Measurements from ENCODE around the gene SFMBT2. TPM values are rescaled to one million over a fixed set of nuclear protein-coding genes. Genes with fewer than 3 reads are reported as not detected.

Gene SFMBT2
- total RNA-seq, 1 experiment from 2014 or later: 0.02 TPM

DNA sequence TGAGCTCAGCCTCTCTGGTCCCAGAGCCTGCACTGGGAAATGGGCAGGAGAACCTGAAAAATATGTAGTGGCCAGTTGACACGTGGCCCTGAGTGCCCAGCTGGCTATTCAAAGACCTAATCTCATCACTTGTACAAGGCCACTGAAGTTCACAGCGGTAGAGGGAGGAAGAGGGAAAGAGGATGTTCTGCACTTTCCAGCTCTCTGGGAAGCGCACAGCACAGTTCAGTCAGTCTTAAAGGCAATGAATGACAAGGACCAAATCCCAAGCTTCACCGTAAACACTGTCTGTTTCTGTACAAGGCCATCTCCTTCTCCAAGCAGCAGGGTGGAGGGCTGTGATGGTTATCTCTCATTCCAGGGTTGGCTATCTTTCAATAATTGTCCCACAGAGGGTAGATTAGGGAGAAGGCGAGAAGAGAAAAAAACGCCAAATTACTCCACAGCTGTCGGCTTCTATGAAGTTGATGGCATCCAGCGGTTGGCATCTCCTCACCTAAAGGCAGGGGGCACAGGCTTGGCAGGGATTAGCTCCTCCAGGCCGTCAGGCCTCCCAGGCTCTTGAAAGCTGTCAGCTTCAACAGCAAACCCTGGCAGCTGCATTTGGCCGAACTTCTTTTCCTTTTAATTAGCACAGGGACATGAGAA lies 10.6 kb downstream of the SFMBT2 start:
- H3K9me3 ChIP-seq (ENCODE audit: control insufficient read depth in 1 of 2, insufficient read depth in 1 of 2, low read depth in 1 of 2, low read length in 2 of 2): no peaks in the 10 kb centered on the region
- ChIA-PET CTCF (no interaction called here), RAD21 (ENCODE audit: low non-redundant PET in 1 of 2, low total read pairs in 2 of 2, uncharacterized antibody in 2 of 2, unreplicated experiment in 2 of 2) (no interaction called here), POLR2A (no interaction called here)
- no peaks in the 10 kb centered on the region for H3K79me2 ChIP-seq (ENCODE audit: insufficient read depth, low read length)
- ATAC-seq (no peak), DNase-seq (ENCODE audit: low read depth, low spot score) (no peak)
- intact Hi-C loops (cut with micrococcal nuclease): no loop called here
- H3K4me2 ChIP-seq (ENCODE audit: low read length): no peak overlapping the region
- no peak for TF ChIP-seq FOSL1 (IDR thresholded peaks at IDR 0.05; ENCODE audit: low read depth)
- no peak for TF ChIP-seq SIN3A (IDR thresholded peaks at IDR 0.05; ENCODE audit: low read depth)
- no peak for TF ChIP-seq SP1 (IDR thresholded peaks at IDR 0.05; ENCODE audit: low read depth)
- TF ChIP-seq CEBPB (IDR thresholded peaks at IDR 0.05; ENCODE audit: low read depth): no peak
- no peak for TF ChIP-seq YY1 (IDR thresholded peaks at IDR 0.05; ENCODE audit: extremely low read depth, insufficient replicate concordance, low read depth, low read length)
- TF ChIP-seq, protein P1, sequence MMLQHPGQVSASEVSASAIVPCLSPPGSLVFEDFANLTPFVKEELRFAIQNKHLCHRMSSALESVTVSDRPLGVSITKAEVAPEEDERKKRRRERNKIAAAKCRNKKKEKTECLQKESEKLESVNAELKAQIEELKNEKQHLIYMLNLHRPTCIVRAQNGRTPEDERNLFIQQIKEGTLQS (IDR thresholded peaks at IDR 0.05): no peak
- no peak for TF ChIP-seq RAD21 (IDR thresholded peaks at IDR 0.05; ENCODE audit: low read depth)
- TF ChIP-seq SRF (IDR thresholded peaks at IDR 0.05; ENCODE audit: low read depth): no peak
- no peak for TF ChIP-seq CBX3 (IDR thresholded peaks at IDR 0.05; ENCODE audit: low read depth)
- no peak for TF ChIP-seq JUND (IDR thresholded peaks at IDR 0.05)
- no peak for TF ChIP-seq POLR2AphosphoS5 (IDR thresholded peaks at IDR 0.05; ENCODE audit: low read depth, low read length)
- no peak for TF ChIP-seq EZH2phosphoT487 (IDR thresholded peaks at IDR 0.05; ENCODE audit: borderline replicate concordance)
- TF ChIP-seq EZH2 (IDR thresholded peaks at IDR 0.05): no peak
- TF ChIP-seq, protein P2, sequence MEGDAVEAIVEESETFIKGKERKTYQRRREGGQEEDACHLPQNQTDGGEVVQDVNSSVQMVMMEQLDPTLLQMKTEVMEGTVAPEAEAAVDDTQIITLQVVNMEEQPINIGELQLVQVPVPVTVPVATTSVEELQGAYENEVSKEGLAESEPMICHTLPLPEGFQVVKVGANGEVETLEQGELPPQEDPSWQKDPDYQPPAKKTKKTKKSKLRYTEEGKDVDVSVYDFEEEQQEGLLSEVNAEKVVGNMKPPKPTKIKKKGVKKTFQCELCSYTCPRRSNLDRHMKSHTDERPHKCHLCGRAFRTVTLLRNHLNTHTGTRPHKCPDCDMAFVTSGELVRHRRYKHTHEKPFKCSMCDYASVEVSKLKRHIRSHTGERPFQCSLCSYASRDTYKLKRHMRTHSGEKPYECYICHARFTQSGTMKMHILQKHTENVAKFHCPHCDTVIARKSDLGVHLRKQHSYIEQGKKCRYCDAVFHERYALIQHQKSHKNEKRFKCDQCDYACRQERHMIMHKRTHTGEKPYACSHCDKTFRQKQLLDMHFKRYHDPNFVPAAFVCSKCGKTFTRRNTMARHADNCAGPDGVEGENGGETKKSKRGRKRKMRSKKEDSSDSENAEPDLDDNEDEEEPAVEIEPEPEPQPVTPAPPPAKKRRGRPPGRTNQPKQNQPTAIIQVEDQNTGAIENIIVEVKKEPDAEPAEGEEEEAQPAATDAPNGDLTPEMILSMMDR (IDR thresholded peaks at IDR 0.05 in 2 of 3, conservative IDR thresholded peaks at IDR 0.05 in 1 of 3; ENCODE audit: borderline replicate concordance in 1 of 3, insufficient read depth in 1 of 3, low read depth in 2 of 3, low read length in 2 of 3): no peak
- TF ChIP-seq, protein P3, sequence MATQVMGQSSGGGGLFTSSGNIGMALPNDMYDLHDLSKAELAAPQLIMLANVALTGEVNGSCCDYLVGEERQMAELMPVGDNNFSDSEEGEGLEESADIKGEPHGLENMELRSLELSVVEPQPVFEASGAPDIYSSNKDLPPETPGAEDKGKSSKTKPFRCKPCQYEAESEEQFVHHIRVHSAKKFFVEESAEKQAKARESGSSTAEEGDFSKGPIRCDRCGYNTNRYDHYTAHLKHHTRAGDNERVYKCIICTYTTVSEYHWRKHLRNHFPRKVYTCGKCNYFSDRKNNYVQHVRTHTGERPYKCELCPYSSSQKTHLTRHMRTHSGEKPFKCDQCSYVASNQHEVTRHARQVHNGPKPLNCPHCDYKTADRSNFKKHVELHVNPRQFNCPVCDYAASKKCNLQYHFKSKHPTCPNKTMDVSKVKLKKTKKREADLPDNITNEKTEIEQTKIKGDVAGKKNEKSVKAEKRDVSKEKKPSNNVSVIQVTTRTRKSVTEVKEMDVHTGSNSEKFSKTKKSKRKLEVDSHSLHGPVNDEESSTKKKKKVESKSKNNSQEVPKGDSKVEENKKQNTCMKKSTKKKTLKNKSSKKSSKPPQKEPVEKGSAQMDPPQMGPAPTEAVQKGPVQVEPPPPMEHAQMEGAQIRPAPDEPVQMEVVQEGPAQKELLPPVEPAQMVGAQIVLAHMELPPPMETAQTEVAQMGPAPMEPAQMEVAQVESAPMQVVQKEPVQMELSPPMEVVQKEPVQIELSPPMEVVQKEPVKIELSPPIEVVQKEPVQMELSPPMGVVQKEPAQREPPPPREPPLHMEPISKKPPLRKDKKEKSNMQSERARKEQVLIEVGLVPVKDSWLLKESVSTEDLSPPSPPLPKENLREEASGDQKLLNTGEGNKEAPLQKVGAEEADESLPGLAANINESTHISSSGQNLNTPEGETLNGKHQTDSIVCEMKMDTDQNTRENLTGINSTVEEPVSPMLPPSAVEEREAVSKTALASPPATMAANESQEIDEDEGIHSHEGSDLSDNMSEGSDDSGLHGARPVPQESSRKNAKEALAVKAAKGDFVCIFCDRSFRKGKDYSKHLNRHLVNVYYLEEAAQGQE (IDR thresholded peaks at IDR 0.05; ENCODE audit: low read depth): no peak
- no peak for TF ChIP-seq ELF1 (IDR thresholded peaks at IDR 0.05; ENCODE audit: borderline replicate concordance, low read depth)
- TF ChIP-seq POLR2A (IDR thresholded peaks at IDR 0.05; ENCODE audit: borderline replicate concordance, extremely low read depth, insufficient read depth, insufficient read length): no peak
- TF ChIP-seq ZNF274 (IDR thresholded peaks at IDR 0.05; ENCODE audit: low read depth, low read length): no peak
- TF ChIP-seq, protein P4, sequence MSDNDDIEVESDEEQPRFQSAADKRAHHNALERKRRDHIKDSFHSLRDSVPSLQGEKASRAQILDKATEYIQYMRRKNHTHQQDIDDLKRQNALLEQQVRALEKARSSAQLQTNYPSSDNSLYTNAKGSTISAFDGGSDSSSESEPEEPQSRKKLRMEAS (IDR thresholded peaks at IDR 0.05): no peak
- no peak for TF ChIP-seq EGR1 (IDR thresholded peaks at IDR 0.05; ENCODE audit: low read depth)
- no peaks in the 10 kb centered on the region for H4K20me1 ChIP-seq (ENCODE audit: insufficient read depth)
- no TSS peak for BruUV-seq (replicated peaks)
- H3K9ac ChIP-seq (ENCODE audit: low read length): no peak overlapping the region
- no peaks in the 10 kb centered on the region for H3K36me3 ChIP-seq (ENCODE audit: control insufficient read depth in 1 of 2, insufficient read depth in 2 of 2, low read length in 2 of 2)
- no peak overlapping the region for H3K27ac ChIP-seq (ENCODE audit: low read depth, low read length)
- no peaks in the 10 kb centered on the region for H3K9me2 ChIP-seq (ENCODE audit: insufficient read depth)
- H3K27me3 ChIP-seq (ENCODE audit: insufficient read depth, low read length): peaks cover 6% of the 10 kb centered on the region; the same call in 1 of the 2 replicates
- no peak overlapping the region for H3K4me3 ChIP-seq (replicated peaks in 1 of 2; ENCODE audit: low read depth in 1 of 2, low read length in 2 of 2)
- no peak overlapping the region for H2AFZ ChIP-seq (ENCODE audit: low read depth, low read length, poor library complexity, severe bottlenecking)
- H3K4me1 ChIP-seq (ENCODE audit: control insufficient read depth in 1 of 2, insufficient read depth in 2 of 2, low read length in 2 of 2): no peaks in the 10 kb centered on the region

Measured in HCT116 (cell line).